NCI-H187 (cell line): ENCODE results near the gene TRPM4.
"Not testable (repeated sequence)": the region's sequence is repeated elsewhere in the genome, so short reads cannot be mapped to it uniquely, and the experiment has no call there.

ENCODE experiments used
- DNase-seq, 2 experiments: peaks; one replicate each; lab custom pipeline; 2025; lab: John Stamatoyannopoulos, UW

The TRPM4 gene

GRCh38 chr19:49157445-49158224 lies at the start of gene TRPM4:
Gene TRPM4 (plus strand): TSS chr19:49157792. CDS start chr19:49157867, 75 bp downstream.
- DNase-seq: peak; percentile 76 to 90

- no peak for DNase-seq
These were observed 48.5 kb upstream of the TRPM4 start for GRCh38 chr19:49109051-49109450.

GRCh38 chr19:49109569-49110233 lies 47.9 kb upstream of the TRPM4 start:
- no peak for DNase-seq

- DNase-seq: no peak
These were observed 47.0 kb upstream of the TRPM4 start for GRCh38 chr19:49110567-49110966.

- DNase-seq: no peak
These were observed 46.2 kb upstream of the TRPM4 start for GRCh38 chr19:49111218-49111998.

GRCh38 chr19:49113762-49114629 lies 43.6 kb upstream of the TRPM4 start, which contains the start of gene LIN7B:
Gene LIN7B (plus strand): TSS chr19:49114370. CDS start chr19:49114405, 35 bp downstream.
- DNase-seq: peak; percentile 57 to 72

- DNase-seq: no peak
These were observed 42.8 kb upstream of the TRPM4 start for GRCh38 chr19:49114630-49115363.

- DNase-seq: no peak
These were observed 41.0 kb upstream of the TRPM4 start for GRCh38 chr19:49116544-49116943.

GRCh38 chr19:49117677-49118564 lies 39.7 kb upstream of the TRPM4 start:
- DNase-seq: no peak

- peak; percentile 91 to 97 for DNase-seq
These were observed 38.8 kb upstream of the TRPM4 start, which contains the start of gene C19orf73 for GRCh38 chr19:49118565-49119410. Gene C19orf73 (minus strand): TSS chr19:49119143. CDS start chr19:49119022, 121 bp downstream.

- DNase-seq: no peak
These were observed 37.9 kb upstream of the TRPM4 start, which contains the start of gene PPFIA3 for GRCh38 chr19:49119411-49120324. Gene PPFIA3 (plus strand): TSS chr19:49119544. CDS start chr19:49127874, 8,330 bp downstream.

GRCh38 chr19:49120325-49120683 lies 37.3 kb upstream of the TRPM4 start:
- DNase-seq: no peak

GRCh38 chr19:49120868-49121267 lies 36.7 kb upstream of the TRPM4 start:
- no peak for DNase-seq

GRCh38 chr19:49121841-49122240 lies 35.8 kb upstream of the TRPM4 start:
- DNase-seq: not testable (repeated sequence)

GRCh38 chr19:49123285-49123684 lies 34.3 kb upstream of the TRPM4 start:
- not testable (repeated sequence) for DNase-seq

- DNase-seq: no peak
These were observed 32.4 kb upstream of the TRPM4 start for GRCh38 chr19:49125025-49125731.

GRCh38 chr19:49126575-49126974 lies 31.0 kb upstream of the TRPM4 start:
- no peak for DNase-seq
